Lower lobe of right lung (tissue), 2 donors: ENCODE measurements around the gene MT1H. TPM values are rescaled to one million over a fixed set of nuclear protein-coding genes. Genes with fewer than 3 reads are reported as not detected.
"Not testable (repeated sequence)": the region's sequence is repeated elsewhere in the genome, so short reads cannot be mapped to it uniquely, and the experiment has no call there.

Source experiments
- ATAC-seq, 2 donors: fragments of 200-7000 bp; cut with Tn5 transposase; one replicate each; pipeline ENCODE4 v1.9.1; 2020 to 2022; ENCODE audit warnings: mild to moderate bottlenecking in 2 of 2, moderate library complexity in 2 of 2
- DNase-seq: peaks from one replicate; pipeline ENCODE4 v3.0.0-alpha.2; 2020
- H3K27ac ChIP-seq: fragments of 200-600 bp; one replicate; pipeline ENCODE4 v1.8.0; 2022
- H3K27me3 ChIP-seq: fragments of 200-600 bp; one replicate; pipeline ENCODE4 v1.8.0; 2022; ENCODE audit warnings: low read depth
- H3K36me3 ChIP-seq: fragments of 200-600 bp; one replicate; pipeline ENCODE4 v1.8.0; 2022; ENCODE audit warnings: mild to moderate bottlenecking
- H3K4me1 ChIP-seq: fragments of 200-600 bp; one replicate; pipeline ENCODE4 v1.8.0; 2022
- H3K4me3 ChIP-seq: fragments of 200-600 bp; one replicate; pipeline ENCODE4 v1.8.0; 2022; ENCODE audit warnings: mild to moderate bottlenecking
- H3K9me3 ChIP-seq: fragments of 200-600 bp; one replicate; pipeline ENCODE4 v1.8.0; 2022
- intact Hi-C: fragments of 100-400 bp; cut with DNase I; formaldehyde crosslinking; loops from one replicate; pipeline ENCODE4 v1.11.0; 2022
- long read RNA-seq: library from polyadenylated mRNA; unstranded; transcript quantifications from one replicate; pipeline ENCODE4 v2.0.0, GENCODE V29; 2021
- total RNA-seq: library from RNA; stranded (reverse); fragmentation: NEBNext Ultra II Directional; extraction: Animal tissue kit (Norgen Biotek cat#: 25700); gene quantifications from one replicate; pipeline ENCODE4 v1.2.1, GENCODE V29; 2021
- TF ChIP-seq, protein P1 (sequence below): fragments of 200-600 bp; IDR thresholded peaks from one replicate; pipeline ENCODE4 v1.8.0; 2022; ENCODE audit warnings: antibody characterized with exemption, mild to moderate bottlenecking
- donor health status: DM: no; HTN: yes; CAD: no; lungs with severe emphysema.

The MT1H gene
- total RNA-seq = 4.3 TPM
- long read RNA-seq, partial matches to known transcripts = 0 of 1 reads
- long read RNA-seq, other reads (novel, unspliced or antisense) = 1 of 1 reads

DNA sequence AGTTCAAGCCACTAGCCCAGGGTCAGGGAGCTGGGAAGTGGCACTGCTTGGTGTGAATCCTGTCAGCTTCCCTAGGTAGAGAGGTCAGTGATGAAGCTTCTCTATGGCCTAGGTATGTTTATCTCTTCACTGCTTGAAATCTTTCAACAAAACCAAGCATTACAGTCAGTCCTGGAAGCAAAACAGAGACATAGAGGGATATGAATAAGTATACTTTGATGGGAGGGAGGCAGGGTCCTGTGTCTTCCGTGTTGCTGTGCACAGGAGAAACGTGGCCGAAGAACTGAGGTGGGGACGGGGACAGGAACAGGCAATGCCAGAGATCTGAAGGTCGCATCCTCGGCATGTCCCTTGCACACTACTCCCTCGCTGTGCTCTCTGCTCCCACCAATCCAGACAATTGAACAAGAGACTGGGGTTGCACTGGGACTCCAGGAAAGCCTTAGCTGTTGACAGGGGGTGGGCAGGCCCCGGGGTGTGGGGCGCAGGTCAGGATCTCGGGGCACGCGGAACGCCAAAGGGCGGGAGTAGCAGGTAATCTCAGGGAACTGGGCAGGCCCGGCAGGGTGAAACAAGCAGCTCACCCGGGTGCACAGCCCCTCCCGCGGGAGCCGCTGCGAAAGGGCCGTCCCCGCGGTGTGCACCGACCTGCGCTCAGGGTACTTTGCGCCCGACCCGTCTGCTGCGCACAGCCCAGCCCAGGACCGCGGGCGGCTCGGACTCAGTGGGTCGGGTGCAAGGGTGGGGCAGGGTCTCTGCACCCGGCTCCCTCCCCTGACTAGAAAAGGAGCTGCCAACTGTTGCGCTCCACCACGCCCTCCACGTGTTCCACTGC is at the start of gene MT1H:
Gene MT1H, plus strand, starts transcription at position 810 of the 835 bp plus-strand sequence. CDS start 71 bp downstream, outside the sequence.
- Histone ChIP-seq H3K4me1 (peaks cover 13% of the 10 kb centered on the region), H3K27ac (no peak within 1 kb of the TSS), H3K9me3 (no peaks in the 10 kb centered on the region), H3K27me3 (peaks cover 66% of the 10 kb centered on the region), H3K4me3 (no peak within 1 kb of the TSS), H3K36me3 (no peaks in the 10 kb centered on the region)
- ATAC-seq = peak; percentile 26 to 28
- DNase-seq = no peak
- intact Hi-C loops = no loop called here
- TF ChIP-seq, protein P1, sequence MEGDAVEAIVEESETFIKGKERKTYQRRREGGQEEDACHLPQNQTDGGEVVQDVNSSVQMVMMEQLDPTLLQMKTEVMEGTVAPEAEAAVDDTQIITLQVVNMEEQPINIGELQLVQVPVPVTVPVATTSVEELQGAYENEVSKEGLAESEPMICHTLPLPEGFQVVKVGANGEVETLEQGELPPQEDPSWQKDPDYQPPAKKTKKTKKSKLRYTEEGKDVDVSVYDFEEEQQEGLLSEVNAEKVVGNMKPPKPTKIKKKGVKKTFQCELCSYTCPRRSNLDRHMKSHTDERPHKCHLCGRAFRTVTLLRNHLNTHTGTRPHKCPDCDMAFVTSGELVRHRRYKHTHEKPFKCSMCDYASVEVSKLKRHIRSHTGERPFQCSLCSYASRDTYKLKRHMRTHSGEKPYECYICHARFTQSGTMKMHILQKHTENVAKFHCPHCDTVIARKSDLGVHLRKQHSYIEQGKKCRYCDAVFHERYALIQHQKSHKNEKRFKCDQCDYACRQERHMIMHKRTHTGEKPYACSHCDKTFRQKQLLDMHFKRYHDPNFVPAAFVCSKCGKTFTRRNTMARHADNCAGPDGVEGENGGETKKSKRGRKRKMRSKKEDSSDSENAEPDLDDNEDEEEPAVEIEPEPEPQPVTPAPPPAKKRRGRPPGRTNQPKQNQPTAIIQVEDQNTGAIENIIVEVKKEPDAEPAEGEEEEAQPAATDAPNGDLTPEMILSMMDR = no peak

DNA sequence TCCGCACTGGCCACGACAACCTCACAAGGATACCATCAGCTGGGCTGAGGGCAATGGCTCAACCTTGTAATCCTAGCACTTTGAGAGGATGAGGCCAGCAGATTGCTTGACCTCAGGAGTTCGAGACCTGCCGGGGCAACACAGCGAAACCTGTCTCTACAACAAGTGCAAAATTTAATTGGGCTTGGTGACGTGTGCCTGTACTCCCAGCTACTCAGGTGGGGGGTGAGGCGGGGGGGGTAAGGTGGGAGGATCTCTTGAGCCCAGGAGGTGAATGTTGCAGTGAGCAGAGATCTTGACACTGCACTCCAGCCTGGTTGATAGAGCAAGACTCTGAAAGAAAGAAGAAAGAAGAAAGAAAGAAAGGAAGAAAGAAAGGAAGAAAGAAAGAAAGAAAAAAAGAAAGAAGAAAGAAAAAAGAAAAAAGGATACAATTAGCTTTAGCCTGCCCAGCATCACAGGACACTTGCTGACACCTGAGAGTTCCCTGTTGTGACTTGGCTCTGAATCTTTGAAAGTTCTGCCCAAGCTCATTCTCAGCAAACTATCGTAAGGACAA is 49.2 kb upstream of the MT1H start:
- Histone ChIP-seq H3K36me3 (no peaks in the 10 kb centered on the region), H3K4me3 (no peak overlapping the region), H3K27ac (no peak overlapping the region), H3K9me3 (no peaks in the 10 kb centered on the region), H3K27me3 (no peaks in the 10 kb centered on the region), H3K4me1 (peaks cover 17% of the 10 kb centered on the region)
- intact Hi-C loops = no loop called here
- TF ChIP-seq, protein P1 = no peak
- ATAC-seq (no peak), DNase-seq (no peak)

DNA sequence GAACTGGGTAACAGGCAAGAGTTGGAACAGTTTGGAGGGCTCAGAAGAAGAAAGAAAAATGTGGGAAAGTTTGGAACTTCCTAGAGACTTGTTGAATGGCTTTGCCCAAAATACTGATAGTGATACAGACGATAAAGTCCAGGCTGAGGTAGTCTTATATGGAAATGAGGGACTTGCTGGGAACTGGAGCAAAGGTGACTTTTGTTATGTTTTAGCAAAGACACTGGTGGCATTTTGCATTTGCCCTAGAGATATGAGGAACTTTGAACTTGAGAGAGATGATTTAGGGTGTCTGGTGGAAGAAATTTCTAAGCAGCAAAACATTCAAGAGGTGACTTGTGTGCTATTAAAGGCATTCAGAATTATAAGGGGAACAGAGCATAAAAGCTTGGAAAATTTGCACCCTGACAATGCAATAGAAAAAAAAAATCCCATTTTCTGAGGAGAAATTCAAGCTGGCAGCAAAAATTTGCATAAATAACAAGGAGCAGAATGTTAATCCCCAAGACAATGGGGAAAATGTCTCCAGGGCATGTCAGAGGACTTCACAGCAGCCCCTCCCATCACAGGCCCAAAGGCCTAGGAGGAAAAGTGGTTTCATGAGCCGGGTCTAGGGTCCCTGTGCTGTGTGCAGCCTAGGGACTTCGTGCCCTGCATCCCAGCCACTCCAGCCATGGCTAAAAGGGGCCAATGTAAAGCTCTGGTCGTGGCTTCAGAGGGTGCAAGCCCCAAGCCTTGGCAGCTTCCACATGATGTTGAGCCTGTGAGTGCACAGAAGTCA is 47.8 kb upstream of the MT1H start:
- not testable (repeated sequence) for DNase-seq, H3K27ac ChIP-seq, ATAC-seq

DNA sequence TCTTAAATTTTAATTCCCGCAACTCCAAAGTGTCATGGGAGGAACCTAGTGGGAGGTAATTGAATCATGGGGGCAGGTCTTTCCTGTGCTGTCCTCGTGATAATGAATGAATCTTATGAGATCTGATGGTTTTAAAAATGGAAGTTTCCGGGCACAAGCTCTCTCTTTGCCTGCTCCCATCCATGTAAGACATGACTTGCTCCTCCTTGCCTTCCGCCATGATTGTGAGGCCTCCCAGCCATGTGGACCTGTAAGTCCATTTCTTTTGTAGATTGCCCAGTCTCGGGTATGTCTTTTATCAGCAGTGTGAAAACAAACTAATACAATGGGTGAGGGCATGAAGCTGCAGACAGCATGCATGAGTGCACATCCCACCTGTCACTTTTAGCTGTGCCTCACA is 46.4 kb upstream of the MT1H start:
- H3K27me3 ChIP-seq, DNase-seq, H3K4me3 ChIP-seq, intact Hi-C loops, ATAC-seq, H3K36me3 ChIP-seq, H3K9me3 ChIP-seq, H3K27ac ChIP-seq: not testable (repeated sequence)
- H3K4me1 ChIP-seq = peaks cover 18% of the 10 kb centered on the region

More for the DNA sequence above, 47.8 kb upstream of the MT1H start:
- H3K9me3 ChIP-seq, H3K4me3 ChIP-seq, H3K36me3 ChIP-seq, intact Hi-C loops, H3K27me3 ChIP-seq: not testable (repeated sequence)
- H3K4me1 ChIP-seq = peaks cover 23% of the 10 kb centered on the region

DNA sequence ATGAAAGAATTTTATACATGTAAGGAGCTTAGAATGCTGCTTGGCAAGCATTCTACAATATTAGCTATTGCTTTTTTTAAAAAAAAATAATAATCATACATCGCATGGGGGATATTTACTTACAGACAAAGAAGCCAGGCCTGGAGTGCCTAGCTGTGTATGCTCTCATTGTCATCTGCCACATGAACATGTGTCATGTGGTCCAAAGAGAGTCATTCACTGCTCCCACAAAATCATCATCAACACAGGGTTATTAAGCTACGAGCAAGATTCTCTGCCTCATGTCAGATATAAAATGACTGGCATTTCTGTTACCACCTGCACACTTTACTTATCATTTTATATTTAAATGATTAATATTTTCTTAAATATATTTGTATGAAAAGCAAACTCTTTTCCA is 46.0 kb upstream of the MT1H start:
- H3K4me3 ChIP-seq = no peak overlapping the region
- H3K27ac ChIP-seq = no peak overlapping the region
- DNase-seq = no peak
- no peaks in the 10 kb centered on the region for H3K36me3 ChIP-seq
- TF ChIP-seq, protein P1 = no peak
- H3K4me1 ChIP-seq = peaks cover 14% of the 10 kb centered on the region
- no peaks in the 10 kb centered on the region for H3K9me3 ChIP-seq
- ATAC-seq = no peak
- no peaks in the 10 kb centered on the region for H3K27me3 ChIP-seq
- intact Hi-C loops = no loop called here

DNA sequence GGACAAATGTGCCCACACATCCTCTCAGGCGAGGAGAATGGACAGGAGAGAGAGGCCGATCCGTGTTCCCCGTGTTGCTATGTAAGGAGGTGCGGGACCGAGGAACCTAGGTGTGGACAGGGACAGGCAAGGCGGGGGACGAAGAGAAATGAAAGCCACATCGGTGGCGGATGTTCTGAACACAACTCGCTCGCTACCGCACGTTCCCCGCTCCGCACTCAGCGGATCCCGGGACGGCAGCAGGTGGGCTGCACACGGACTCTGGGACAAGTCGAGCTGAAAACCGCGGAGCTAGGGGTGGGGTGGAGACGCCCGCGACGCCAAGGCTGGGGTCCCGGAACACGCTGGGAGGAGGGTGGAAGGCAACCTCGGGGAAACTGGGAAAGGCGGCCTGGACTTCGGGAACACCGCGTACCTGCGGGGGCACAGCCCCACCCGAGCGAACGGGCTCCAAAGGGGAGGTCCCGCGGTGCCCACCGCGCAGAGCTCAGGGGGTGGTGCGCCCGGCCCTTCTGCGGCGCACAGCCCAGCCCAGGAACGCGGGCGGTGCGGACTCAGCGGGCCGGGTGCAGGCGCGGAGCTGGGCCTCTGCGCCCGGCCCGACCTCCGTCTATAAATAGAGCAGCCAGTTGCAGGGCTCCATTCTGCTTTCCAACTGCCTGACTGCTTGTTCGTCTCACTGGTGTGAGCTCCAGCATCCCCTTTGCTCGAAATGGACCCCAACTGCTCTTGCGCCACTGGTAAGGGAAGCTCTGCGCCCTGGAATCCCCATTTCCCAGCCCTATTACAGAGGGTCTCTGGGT is 44.3 kb upstream of the MT1H start, which contains the start of gene MT1E:
Gene MT1E, plus strand, starts transcription at position 642 of the 803 bp plus-strand sequence. Its CDS starts 71 bp downstream, at position 713.
- intact Hi-C loops = no loop called here
- Histone ChIP-seq H3K4me3 (peak within 1 kb of the TSS; percentile 64), H3K36me3 (no peaks in the 10 kb centered on the region), H3K27ac (peak within 1 kb of the TSS; percentile 91), H3K9me3 (no peaks in the 10 kb centered on the region), H3K27me3 (no peaks in the 10 kb centered on the region), H3K4me1 (peaks cover 14% of the 10 kb centered on the region)
- ATAC-seq (peak; percentile 91 to 97), DNase-seq (peak; percentile 88)
- TF ChIP-seq, protein P1 = no peak
